Measurements from ENCODE around the gene ZNF70.

The ZNF70 gene

DNA sequence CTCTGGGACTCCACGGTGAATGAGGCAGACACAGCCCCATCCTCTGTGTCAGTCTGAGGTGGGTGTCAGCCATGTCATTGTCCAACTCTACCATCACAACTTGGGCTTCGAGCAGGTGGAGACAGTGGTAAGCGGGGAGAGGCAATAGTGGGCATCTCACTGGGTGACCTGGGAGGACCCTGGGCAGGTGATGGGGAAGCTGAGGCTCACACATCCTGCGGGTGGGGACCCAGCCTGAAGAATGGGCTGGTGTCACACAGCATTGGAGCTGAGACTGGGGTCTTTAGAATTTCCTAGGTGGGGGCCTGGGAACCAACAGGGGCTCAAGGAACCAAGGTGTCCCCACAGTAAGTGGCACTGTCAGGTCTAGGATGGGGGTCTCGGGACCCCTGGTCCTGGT lies 28.8 kb upstream of the ZNF70 start:
- no peak for DNase-seq (ENCODE audit: low read depth)
- TF ChIP-seq, protein P1, sequence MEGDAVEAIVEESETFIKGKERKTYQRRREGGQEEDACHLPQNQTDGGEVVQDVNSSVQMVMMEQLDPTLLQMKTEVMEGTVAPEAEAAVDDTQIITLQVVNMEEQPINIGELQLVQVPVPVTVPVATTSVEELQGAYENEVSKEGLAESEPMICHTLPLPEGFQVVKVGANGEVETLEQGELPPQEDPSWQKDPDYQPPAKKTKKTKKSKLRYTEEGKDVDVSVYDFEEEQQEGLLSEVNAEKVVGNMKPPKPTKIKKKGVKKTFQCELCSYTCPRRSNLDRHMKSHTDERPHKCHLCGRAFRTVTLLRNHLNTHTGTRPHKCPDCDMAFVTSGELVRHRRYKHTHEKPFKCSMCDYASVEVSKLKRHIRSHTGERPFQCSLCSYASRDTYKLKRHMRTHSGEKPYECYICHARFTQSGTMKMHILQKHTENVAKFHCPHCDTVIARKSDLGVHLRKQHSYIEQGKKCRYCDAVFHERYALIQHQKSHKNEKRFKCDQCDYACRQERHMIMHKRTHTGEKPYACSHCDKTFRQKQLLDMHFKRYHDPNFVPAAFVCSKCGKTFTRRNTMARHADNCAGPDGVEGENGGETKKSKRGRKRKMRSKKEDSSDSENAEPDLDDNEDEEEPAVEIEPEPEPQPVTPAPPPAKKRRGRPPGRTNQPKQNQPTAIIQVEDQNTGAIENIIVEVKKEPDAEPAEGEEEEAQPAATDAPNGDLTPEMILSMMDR (IDR thresholded peaks at IDR 0.05; ENCODE audit: control insufficient read depth, insufficient read depth, low read depth, low read length, missing control alignments) = no peak
- H3K4me3 ChIP-seq (ENCODE audit: control insufficient read depth, low read depth, low read length) = no peak overlapping the region

DNA sequence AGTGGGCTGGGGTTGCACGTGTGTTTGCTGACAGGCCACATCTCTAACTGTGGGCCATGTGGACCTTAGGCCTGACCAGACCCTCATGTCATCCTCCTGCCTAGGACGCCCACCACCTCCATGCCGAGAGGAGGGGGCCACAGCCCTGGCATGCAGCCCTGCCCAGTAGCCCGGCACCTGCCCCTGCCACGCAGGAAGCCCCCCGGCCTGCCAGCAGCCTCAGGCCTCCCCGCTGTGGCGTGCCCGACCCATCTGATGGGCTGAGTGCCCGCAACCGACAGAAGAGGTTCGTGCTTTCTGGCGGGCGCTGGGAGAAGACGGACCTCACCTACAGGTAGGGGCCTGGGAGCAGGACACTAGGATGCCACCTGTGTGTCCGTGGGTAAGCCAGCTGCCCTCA lies 28.2 kb upstream of the ZNF70 start:
- no peak overlapping the region for H3K4me3 ChIP-seq (ENCODE audit: control insufficient read depth, low read depth, low read length)
- DNase-seq (ENCODE audit: low read depth) = no peak
- TF ChIP-seq, protein P1 (IDR thresholded peaks at IDR 0.05; ENCODE audit: control insufficient read depth, insufficient read depth, low read depth, low read length, missing control alignments) = no peak

DNA sequence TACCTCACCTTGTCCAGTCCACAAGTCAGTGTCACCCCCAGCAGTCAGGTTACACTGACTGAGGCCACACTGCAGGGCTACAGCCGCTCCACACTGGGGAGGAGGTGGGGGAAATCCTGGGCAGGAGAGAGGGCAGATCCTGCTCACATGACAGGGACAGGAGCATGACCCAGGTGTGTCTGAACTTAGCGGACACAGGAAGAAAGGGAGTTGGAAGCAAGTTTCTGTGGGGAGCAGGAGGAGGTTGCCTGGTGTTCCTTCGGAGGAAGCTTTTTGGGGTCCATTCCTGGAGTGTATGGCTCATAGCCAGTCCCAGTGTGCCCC lies 27.6 kb upstream of the ZNF70 start:
- TF ChIP-seq, protein P1 (IDR thresholded peaks at IDR 0.05; ENCODE audit: control insufficient read depth, insufficient read depth, low read depth, low read length, missing control alignments) = no peak
- no peak overlapping the region for H3K4me3 ChIP-seq (ENCODE audit: control insufficient read depth, low read depth, low read length)
- no peak for DNase-seq (ENCODE audit: low read depth)

DNA sequence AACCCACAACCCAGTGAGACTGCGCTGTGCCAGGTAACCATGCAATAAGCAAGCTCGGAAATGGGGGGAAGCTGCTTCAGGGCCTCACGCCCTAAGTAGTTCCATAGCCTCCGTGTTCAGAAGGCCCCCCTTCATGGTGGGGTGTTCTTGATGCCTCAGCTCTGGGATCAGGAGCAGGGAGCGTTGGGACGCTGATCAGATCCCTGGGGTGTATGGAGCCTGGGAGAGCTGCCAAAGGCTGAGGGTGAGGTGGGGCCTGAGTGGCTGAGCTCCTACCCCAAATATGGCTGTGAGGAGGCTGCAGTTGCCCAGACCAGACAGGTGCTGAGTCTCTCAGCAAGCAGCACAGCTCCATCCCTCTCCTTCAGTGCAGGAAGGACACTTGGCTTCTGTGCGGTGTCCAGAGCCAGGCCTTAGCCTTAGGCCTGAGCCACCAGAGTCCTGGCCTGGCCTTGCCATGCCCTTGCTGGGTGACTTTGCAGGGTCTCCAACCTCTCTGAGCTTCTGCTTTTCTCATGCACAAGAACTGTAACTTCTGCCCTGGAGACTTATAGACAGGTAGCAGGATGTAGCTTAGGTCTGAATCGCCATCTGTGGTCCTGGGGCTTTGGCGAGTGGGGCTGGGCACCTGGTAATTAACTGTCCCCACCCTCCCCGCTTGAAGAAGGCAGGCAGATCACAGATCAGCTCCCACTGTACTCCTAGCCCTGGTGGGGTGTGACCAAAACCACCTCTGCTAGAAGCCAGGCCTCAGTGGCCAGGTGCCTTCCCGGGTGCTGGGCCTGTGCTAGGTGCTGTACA lies 27.1 kb upstream of the ZNF70 start:
- H3K4me3 ChIP-seq (ENCODE audit: control insufficient read depth, low read depth, low read length) = no peak overlapping the region
- DNase-seq (ENCODE audit: low read depth) = no peak
- TF ChIP-seq, protein P1 (IDR thresholded peaks at IDR 0.05; ENCODE audit: control insufficient read depth, insufficient read depth, low read depth, low read length, missing control alignments) = no peak

DNA sequence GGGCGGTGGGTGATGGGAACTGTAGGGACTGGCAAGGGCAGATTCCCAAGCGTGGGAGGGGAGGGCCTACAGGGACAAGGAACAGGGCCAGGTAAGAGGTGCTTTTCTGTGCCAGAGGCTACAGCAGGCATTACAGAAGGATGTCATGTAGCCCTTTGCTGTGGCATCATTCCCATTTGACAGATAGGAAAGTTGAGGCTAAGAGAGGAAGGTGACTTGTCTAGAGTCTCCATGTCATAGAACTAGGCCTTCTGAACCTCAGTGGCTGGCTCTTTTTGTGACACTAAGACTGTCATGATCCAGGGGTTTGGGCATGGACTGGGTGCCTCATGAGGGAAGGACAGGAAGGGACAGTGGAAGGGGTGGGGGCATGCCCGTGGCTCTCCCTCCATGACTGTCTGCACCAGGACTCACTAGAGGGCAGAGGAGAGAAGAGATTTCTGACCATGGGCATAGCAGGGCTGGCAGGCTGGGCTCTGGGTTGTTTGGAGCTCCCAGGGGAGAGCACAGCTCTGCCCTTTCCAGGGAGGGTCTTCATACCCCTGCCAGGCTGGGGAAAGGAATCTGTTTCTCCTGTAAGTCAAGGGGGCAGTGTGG lies 25.0 kb upstream of the ZNF70 start:
- TF ChIP-seq, protein P1 (IDR thresholded peaks at IDR 0.05; ENCODE audit: control insufficient read depth, insufficient read depth, low read depth, low read length, missing control alignments) = no peak
- H3K4me3 ChIP-seq (ENCODE audit: control insufficient read depth, low read depth, low read length) = no peak overlapping the region
- DNase-seq (ENCODE audit: low read depth) = no peak

DNA sequence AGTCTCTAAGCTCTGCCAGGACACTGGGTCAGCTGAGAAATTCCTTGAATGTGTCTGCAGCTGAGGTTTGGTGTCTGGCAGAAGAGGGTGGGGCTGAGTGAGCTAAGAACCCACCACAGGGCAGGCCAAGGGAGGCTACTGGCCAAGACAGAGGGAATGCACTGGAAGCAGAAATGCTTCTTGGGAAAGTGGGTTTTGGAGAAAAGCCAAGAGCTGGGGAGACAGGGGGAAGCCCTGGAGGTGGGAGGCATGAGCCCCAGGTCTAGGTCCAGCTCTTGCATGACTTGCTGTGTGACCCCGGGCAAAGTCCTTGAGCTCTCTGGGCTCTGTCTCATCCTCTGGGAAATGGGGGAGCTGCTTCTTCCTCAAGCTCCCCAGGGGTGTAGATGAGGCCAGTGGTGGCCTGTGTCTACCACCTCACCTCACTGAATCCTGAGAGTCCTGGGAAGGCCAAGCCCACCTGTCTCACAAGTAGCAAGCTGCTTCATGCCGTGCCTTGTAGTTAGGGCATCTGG lies 24.1 kb upstream of the ZNF70 start:
- no peak for DNase-seq (ENCODE audit: low read depth)
- TF ChIP-seq, protein P1 (IDR thresholded peaks at IDR 0.05; ENCODE audit: control insufficient read depth, insufficient read depth, low read depth, low read length, missing control alignments) = no peak
- H3K4me3 ChIP-seq (ENCODE audit: control insufficient read depth, low read depth, low read length) = no peak overlapping the region
